Left lung (tissue), 10 donors: ENCODE measurements around the gene ZFHX3. TPM values are rescaled to one million over a fixed set of nuclear protein-coding genes. Genes with fewer than 3 reads are reported as not detected.

Experiments
- ATAC-seq: fragments of 200-7000 bp; cut with Tn5 transposase; one replicate; pipeline ENCODE4 v1.9.1; 2020; ENCODE audit warnings: moderate library complexity
- DNase-seq, 4 donors: peaks; one replicate each; pipeline ENCODE4 v3.0.0-alpha.2; 2013 to 2020
- H3K27ac ChIP-seq, 2 donors: fragments of 200-600 bp; sonication (generic) in 1 of 2; one replicate each; pipeline versions ENCODE4 v1.5.0 to v1.8.0; 2020 to 2021
- H3K27me3 ChIP-seq, 2 donors: fragments of 200-600 bp; sonication (generic) in 1 of 2; one replicate each; pipeline versions ENCODE4 v1.5.0 to v1.8.0; 2020 to 2021
- H3K36me3 ChIP-seq, 2 donors: fragments of 200-600 bp; sonication (generic) in 1 of 2; one replicate each; pipeline versions ENCODE4 v1.5.0 to v1.8.0; 2020 to 2021
- H3K4me1 ChIP-seq, 2 donors: fragments of 200-600 bp; one replicate each; pipeline ENCODE4 v1.8.0; 2021
- H3K4me3 ChIP-seq, 2 donors: fragments of 200-600 bp; sonication (generic) in 1 of 2; one replicate each; pipeline versions ENCODE4 v1.5.0 to v1.8.0; 2020 to 2021; ENCODE audit warnings: mild to moderate bottlenecking in 1 of 2
- H3K9me3 ChIP-seq, 2 donors: fragments of 200-600 bp; sonication (generic) in 1 of 2; one replicate each; pipeline versions ENCODE4 v1.5.0 to v1.8.0; 2020 to 2021
- intact Hi-C, 2 donors: fragments of 100-400 bp; cut with DNase I; formaldehyde crosslinking; loops; one replicate each; pipeline versions ENCODE4 v1.11.2 to v1.14.2; 2022
- polyA plus RNA-seq, 6 donors: library from polyadenylated mRNA; unstranded; fragments of 120-200 nt; gene quantifications; one replicate each; pipeline ENCODE4 v1.2.1, GENCODE V29; 2013; ENCODE audit not compliant: insufficient read length in 6 of 6
- total RNA-seq, 2 donors: library from RNA; stranded (reverse); fragmentation: NEBNext Ultra II Directional; extraction: Animal tissue kit (Norgen Biotek cat#: 25700); gene quantifications; one replicate each; pipeline ENCODE4 v1.2.1, GENCODE V29; 2021
- TF ChIP-seq, protein P1 (sequence below), 2 donors: fragments of 200-600 bp; sonication (generic) in 1 of 2; IDR thresholded peaks; one replicate each; pipeline versions ENCODE4 v1.5.0 to v1.8.0; 2021; ENCODE audit warnings: antibody characterized with exemption in 2 of 2
- donor health status: DM: no; HTN: yes; CAD: no.
- donor health status: DM: no; HTN: no; CAD: no.

Gene ZFHX3
- total and polyA plus RNA-seq, 8 donors, result 21.4 to 34.7 (median 32.2) TPM

DNA sequence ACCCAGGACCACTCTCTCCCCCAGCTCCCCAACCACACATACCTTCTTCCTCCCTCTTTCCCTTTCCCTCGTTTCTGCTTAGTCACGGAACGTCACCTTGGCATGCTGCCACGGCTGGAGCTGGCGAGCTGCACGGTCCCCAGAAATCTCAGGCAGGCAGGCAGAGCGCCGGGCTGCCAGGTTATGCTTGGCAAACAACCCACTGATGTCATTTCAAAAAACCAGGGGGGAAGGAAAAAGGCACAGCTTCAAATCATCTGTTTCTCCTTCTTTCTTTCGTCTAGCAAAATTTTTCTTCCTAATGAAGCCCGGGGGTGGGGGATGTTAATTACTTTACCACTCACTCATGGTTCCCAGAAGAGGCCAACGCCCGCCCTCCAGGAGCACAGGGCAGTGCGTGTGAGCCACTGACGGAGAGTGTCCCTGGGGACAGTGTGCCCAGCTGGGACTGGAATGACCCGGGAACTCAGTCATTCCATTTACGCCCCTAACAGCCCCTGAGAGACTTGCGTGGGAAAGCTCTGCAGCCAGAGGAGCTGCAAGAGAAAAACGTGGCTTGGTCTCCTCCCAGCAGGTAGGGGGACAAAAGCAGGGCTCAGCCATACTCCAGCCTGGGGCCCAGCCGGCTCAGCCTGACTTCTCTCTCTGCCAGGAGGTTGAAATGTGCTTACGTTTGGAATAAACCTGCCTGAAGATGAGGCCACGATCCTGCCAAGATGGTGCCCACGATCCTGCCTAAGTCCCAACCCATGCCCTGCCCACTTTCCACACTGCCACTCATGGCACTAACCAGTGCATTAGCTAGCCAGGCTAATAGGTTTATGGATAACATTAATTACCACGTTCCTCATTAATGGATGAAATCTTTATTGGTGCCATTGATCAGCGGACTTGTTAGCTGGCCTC is 198.9 kb downstream of the ZFHX3 start:
- Histone ChIP-seq H3K36me3 (no peaks in the 10 kb centered on the region), H3K27me3 (no peaks in the 10 kb centered on the region), H3K4me3 (peak overlapping the region in 1 of 2 donors; percentile 6), H3K9me3 (no peaks in the 10 kb centered on the region), H3K27ac (peak overlapping the region; percentile 14 to 34), H3K4me1 (peaks cover 0 to 23% of the 10 kb centered on the region in 2 donors)
- ATAC-seq (peak; percentile 86), DNase-seq (peak; percentile 63 to 92 (median 83))
- intact Hi-C loops, result no loop called here
- TF ChIP-seq, protein P1, sequence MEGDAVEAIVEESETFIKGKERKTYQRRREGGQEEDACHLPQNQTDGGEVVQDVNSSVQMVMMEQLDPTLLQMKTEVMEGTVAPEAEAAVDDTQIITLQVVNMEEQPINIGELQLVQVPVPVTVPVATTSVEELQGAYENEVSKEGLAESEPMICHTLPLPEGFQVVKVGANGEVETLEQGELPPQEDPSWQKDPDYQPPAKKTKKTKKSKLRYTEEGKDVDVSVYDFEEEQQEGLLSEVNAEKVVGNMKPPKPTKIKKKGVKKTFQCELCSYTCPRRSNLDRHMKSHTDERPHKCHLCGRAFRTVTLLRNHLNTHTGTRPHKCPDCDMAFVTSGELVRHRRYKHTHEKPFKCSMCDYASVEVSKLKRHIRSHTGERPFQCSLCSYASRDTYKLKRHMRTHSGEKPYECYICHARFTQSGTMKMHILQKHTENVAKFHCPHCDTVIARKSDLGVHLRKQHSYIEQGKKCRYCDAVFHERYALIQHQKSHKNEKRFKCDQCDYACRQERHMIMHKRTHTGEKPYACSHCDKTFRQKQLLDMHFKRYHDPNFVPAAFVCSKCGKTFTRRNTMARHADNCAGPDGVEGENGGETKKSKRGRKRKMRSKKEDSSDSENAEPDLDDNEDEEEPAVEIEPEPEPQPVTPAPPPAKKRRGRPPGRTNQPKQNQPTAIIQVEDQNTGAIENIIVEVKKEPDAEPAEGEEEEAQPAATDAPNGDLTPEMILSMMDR (IDR thresholded peaks at IDR 0.05), result no peak

DNA sequence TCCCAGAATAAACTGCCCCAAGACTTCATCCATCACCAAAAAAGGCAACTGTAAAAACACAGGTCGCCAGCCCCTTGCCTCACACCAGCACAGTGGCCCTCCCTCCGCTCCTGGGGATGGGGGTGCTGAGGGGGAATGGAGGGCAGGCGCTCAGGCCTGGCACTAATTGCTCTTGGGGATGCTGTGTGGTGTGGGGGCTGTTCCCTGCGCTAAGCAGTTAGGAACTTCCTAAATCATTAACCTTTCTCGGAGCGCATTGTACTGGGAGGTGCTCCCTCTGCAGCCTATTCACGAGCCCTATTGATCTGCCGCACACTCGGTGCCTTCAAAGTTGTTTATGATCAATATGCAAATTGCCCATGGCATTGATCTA is 199.9 kb downstream of the ZFHX3 start:
- DNase-seq (no peak), ATAC-seq (no peak)
- Histone ChIP-seq H3K9me3 (no peaks in the 10 kb centered on the region), H3K4me3 (no peak overlapping the region), H3K36me3 (no peaks in the 10 kb centered on the region), H3K27me3 (no peaks in the 10 kb centered on the region), H3K4me1 (peaks cover 0 to 14% of the 10 kb centered on the region in 2 donors), H3K27ac (no peak overlapping the region)
- intact Hi-C loops, result no loop called here
- TF ChIP-seq, protein P1 (IDR thresholded peaks at IDR 0.05), result no peak

DNA sequence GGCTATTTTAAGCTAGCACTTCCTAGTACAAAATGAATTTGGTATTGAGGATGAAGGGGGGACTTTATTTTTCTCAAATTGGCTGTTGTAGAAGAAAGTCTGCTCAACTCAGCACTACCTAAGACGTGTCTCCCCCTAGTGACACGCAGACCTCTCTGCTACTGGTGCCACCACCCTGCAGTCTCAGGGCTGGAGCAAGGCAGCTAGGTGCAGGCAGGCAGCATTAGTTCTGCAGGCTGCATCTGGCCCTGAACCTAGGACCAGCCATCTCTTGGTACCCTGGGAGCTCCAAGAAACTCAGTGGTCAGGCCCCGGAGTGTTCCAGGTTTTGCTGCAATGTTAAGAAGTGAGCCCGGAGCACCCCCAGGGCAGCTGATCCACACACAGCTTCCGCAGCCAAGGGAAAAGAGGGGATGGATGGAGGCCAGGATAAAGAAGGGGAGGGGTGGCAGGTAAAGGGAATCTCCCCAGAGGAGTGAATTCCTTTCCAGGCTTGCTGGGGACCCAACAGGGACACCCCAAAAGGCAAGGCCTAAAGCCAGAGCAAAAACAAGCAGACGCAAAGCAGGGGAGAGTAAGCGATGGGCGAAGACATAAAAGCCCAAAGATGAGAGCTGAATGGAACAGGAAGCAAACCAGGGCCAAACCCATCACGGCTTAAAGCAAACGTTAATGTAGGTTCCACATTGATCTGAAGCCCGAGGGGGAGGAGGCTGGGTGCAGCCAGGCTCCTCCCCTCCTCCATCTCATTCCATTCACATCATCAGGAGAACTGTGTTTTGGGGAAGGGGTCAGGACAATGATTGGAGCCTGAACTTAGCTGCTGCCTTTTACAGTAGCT is 200.5 kb downstream of the ZFHX3 start:
- TF ChIP-seq, protein P1 (IDR thresholded peaks at IDR 0.05), result no peak
- Histone ChIP-seq H3K9me3 (no peaks in the 10 kb centered on the region), H3K4me1 (peaks cover 0 to 14% of the 10 kb centered on the region in 2 donors), H3K36me3 (no peaks in the 10 kb centered on the region), H3K27ac (no peak overlapping the region), H3K27me3 (no peaks in the 10 kb centered on the region), H3K4me3 (no peak overlapping the region)
- no peak for DNase-seq
- intact Hi-C loops, result no loop called here
- ATAC-seq, result peak; percentile 12

DNA sequence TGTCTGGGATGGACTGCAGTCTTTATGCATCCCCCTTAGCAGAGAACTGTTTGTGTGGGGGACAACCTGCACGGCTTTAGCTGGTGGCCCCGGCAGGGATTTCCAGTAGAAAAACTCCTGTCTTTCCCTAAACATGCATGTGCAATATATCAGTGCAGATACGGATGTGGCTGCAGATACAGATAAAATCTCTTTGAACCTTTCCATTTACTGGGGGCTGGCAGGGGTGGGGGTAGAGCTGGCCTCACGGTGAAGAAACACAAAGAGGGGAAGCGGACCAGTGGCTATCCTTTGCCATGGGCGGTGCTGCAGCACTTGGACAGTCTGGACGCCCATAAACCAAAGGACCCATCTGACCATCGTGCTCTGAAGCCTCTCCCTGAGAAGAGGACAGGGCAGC is 201.3 kb downstream of the ZFHX3 start:
- TF ChIP-seq, protein P1 (IDR thresholded peaks at IDR 0.05), result no peak
- intact Hi-C loops, result no loop called here
- no peak overlapping the region for H3K27ac ChIP-seq

More for the DNA sequence above, 201.3 kb downstream of the ZFHX3 start:
- Histone ChIP-seq H3K4me1 (peaks cover 0 to 14% of the 10 kb centered on the region in 2 donors), H3K9me3 (no peaks in the 10 kb centered on the region), H3K27me3 (no peaks in the 10 kb centered on the region), H3K4me3 (no peak overlapping the region), H3K36me3 (no peaks in the 10 kb centered on the region)
- no peak for ATAC-seq
- DNase-seq, result no peak
